HG03097 (cell line): ENCODE data around the gene CGREF1.

Source experiments
- ATAC-seq: cut with Tn5 transposase; IDR thresholded peaks from one replicate; pipeline ENCODE4 v1.9.1; 2021; ENCODE audit not compliant: unreplicated experiment, low FRiP score

CGREF1 gene

GRCh38 chr2:27051902-27052645, 66.9 kb downstream of the CGREF1 start:
- peak; percentile 2 for ATAC-seq

- ATAC-seq, result peak; percentile 57
These were observed 67.7 kb downstream of the CGREF1 start, which contains the start of gene AGBL5 for GRCh38 chr2:27050996-27051901. Gene AGBL5 (plus strand): TSS chr2:27051668. CDS start chr2:27052959, 1,291 bp downstream.
